BJ (cell line): ENCODE measurements around the gene RABEP2. TPM values are rescaled to one million over a fixed set of nuclear protein-coding genes. Genes with fewer than 3 reads are reported as not detected.

Experiments
- CTCF ChIA-PET: fragments of 350-600 bp; formaldehyde crosslinking; extraction: SDS; loops from one replicate; lab custom pipeline; 2021; ENCODE audit warnings: antibody characterized with exemption, inconsistent platforms; lab: Yijun Ruan, JAX
- POLR2A ChIA-PET: fragments of 300-600 bp; sonication (Branson Sonifier 250); formaldehyde crosslinking; extraction: SDS; loops from one replicate; lab custom pipeline; 2021; ENCODE audit warnings: antibody characterized with exemption; lab: Charles Lee
- DNase-seq: peaks from one replicate; pipeline ENCODE4 v3.0.0-alpha.2; 2011; ENCODE audit warnings: low read depth
- H3K27me3 ChIP-seq: 2 replicates; pipeline ENCODE4 v1.6.0; 2011; ENCODE audit warnings: low read length; ENCODE audit not compliant: control insufficient read depth, insufficient read depth
- H3K36me3 ChIP-seq: 2 replicates; pipeline ENCODE4 v1.5.1; 2011; ENCODE audit warnings: low read length; ENCODE audit not compliant: control insufficient read depth, insufficient read depth
- H3K4me3 ChIP-seq: 2 replicates; pipeline ENCODE4 v1.5.1; 2011; ENCODE audit warnings: low read depth, mild to moderate bottlenecking, control low read depth, low read length
- CTCF ChIP-seq: IDR thresholded peaks from 2 replicates; pipeline ENCODE4 v1.5.1; 2011; ENCODE audit warnings: low read depth, mild to moderate bottlenecking, control low read depth, inconsistent platforms, low read length, moderate library complexity; ENCODE audit not compliant: insufficient read depth
- polyA plus RNA-seq: library from polyadenylated mRNA; depleted of rRNA; stranded (reverse); fragments of >200 nt; gene quantifications from 2 replicates; pipeline ENCODE4 v1.2.3, GENCODE V29; 2011

RABEP2 gene
- polyA plus RNA-seq, 1 experiment: 20.4 TPM

GRCh38 chr16:28879841-28880588, 45.0 kb downstream of the RABEP2 start:
- TF ChIP-seq CTCF: no peak
- Histone ChIP-seq H3K36me3 (no peaks in the 10 kb centered on the region), H3K4me3 (peak overlapping the region; percentile 60), H3K27me3 (no peaks in the 10 kb centered on the region)
- peak; percentile 15 for DNase-seq
- ChIA-PET POLR2A (interaction anchor here (0.6 kb wide), 1 partner anchor 17 kb away, joined by 3 read pairs; no protein-coding TSS in a partner anchor), CTCF (interaction anchor here (1.6 kb wide), 1 partner anchor 9 kb away, joined by 3 read pairs; no protein-coding TSS in a partner anchor)

GRCh38 chr16:28879261-28879840, 45.7 kb downstream of the RABEP2 start:
- Histone ChIP-seq H3K27me3 (no peaks in the 10 kb centered on the region), H3K4me3 (peak overlapping the region; percentile 60), H3K36me3 (no peaks in the 10 kb centered on the region)
- CTCF ChIA-PET: interaction anchor here (0.9 to 1.6 kb wide), 3 partner anchors 9 to 66 kb away, joined by 3 to 5 read pairs (median 5); no protein-coding TSS in a partner anchor
- POLR2A ChIA-PET: interaction anchor here (0.6 kb wide), 1 partner anchor 17 kb away, joined by 3 read pairs; no protein-coding TSS in a partner anchor
- no peak for TF ChIP-seq CTCF
- DNase-seq: no peak

GRCh38 chr16:28878083-28878926, 46.7 kb downstream of the RABEP2 start, which contains the start of gene ATP2A1:
ATP2A1 (plus strand) TSS chr16:28878488; CDS start chr16:28878672, 184 bp downstream.
- Histone ChIP-seq H3K4me3 (peak within 1 kb of the TSS; percentile 60), H3K36me3 (peaks cover under 1% of the 10 kb centered on the region; the same call in 1 of the 2 replicates), H3K27me3 (no peaks in the 10 kb centered on the region)
- no peak for DNase-seq
- POLR2A ChIA-PET: no interaction called here
- TF ChIP-seq CTCF: no peak
- CTCF ChIA-PET: interaction anchor here (0.9 to 1.0 kb wide), 2 partner anchors 13 to 67 kb away, joined by 5 read pairs; no protein-coding TSS in a partner anchor

- H3K27me3 ChIP-seq: no peaks in the 10 kb centered on the region
- TF ChIP-seq CTCF: no peak
- POLR2A ChIA-PET: no interaction called here
Measured at GRCh38 chr16:28877655-28878000, 47.4 kb downstream of the RABEP2 start.

More at GRCh38 chr16:28877655-28878000, 47.4 kb downstream of the RABEP2 start:
- no peak for DNase-seq
- Histone ChIP-seq H3K36me3 (peaks cover 5% of the 10 kb centered on the region; the same call in 1 of the 2 replicates), H3K4me3 (no peak overlapping the region)
- CTCF ChIA-PET: interaction anchor here (1.2 kb wide), 1 partner anchor 68 kb away, joined by 3 read pairs; no protein-coding TSS in a partner anchor
